ENCODE data around the gene MAPK1IP1L. TPM values are rescaled to one million over a fixed set of nuclear protein-coding genes. Genes with fewer than 3 reads are reported as not detected.
"Not testable (repeated sequence)": the region's sequence is repeated elsewhere in the genome, so short reads cannot be mapped to it uniquely, and the experiment has no call there.

The MAPK1IP1L gene
- total RNA-seq, 6 donors from 2014 or later = 22.0 to 81.8 (median 59.3) TPM

DNA sequence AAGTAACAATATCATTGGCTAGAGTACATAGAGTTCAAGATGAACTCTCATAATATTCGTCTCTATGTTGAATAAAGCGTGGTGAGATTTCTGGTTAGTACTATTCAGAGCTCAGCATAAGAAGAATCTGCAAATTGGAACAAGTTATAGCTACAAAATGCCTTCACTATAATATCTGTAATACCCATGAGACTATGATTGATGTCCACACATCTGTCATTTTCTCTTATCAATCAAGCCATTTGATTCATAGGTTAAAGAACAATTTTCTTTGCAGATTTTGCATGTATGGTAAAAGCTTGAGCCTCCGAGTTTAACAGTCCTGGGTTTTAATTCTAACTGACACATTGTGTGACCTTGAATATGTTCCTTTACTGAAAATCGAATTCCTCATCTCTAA, 23.0 kb upstream of the MAPK1IP1L start:
- Histone ChIP-seq H3K4me3 (peak overlapping the region in 2 of 4 donors; percentile 80 to 90), H3K4me1 (peaks cover 17 to 41% (median 21%) of the 10 kb centered on the region in 4 donors), H3K9me3 (no peaks in the 10 kb centered on the region), H3K27me3 (no peaks in the 10 kb centered on the region), H3K27ac (no peak overlapping the region), H3K36me3 (peaks cover 0 to 4% (median 0%) of the 10 kb centered on the region in 4 donors)
- no peak for TF ChIP-seq EP300 (IDR thresholded peaks at IDR 0.05)
- no peak for TF ChIP-seq POLR2AphosphoS5 (IDR thresholded peaks at IDR 0.05)
- TF ChIP-seq, protein P1, sequence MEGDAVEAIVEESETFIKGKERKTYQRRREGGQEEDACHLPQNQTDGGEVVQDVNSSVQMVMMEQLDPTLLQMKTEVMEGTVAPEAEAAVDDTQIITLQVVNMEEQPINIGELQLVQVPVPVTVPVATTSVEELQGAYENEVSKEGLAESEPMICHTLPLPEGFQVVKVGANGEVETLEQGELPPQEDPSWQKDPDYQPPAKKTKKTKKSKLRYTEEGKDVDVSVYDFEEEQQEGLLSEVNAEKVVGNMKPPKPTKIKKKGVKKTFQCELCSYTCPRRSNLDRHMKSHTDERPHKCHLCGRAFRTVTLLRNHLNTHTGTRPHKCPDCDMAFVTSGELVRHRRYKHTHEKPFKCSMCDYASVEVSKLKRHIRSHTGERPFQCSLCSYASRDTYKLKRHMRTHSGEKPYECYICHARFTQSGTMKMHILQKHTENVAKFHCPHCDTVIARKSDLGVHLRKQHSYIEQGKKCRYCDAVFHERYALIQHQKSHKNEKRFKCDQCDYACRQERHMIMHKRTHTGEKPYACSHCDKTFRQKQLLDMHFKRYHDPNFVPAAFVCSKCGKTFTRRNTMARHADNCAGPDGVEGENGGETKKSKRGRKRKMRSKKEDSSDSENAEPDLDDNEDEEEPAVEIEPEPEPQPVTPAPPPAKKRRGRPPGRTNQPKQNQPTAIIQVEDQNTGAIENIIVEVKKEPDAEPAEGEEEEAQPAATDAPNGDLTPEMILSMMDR (IDR thresholded peaks at IDR 0.05) = no peak
- no peak for TF ChIP-seq POLR2A (IDR thresholded peaks at IDR 0.05)
- ATAC-seq (ENCODE audit: low FRiP score in 2 of 2) = no peak
- no peak for DNase-seq
- WGBS, 2 donors = 69 to 75% methylated on average over 4 of the region's 4 CpGs

GRCh38 chr14:55031190-55031589, 20.3 kb upstream of the MAPK1IP1L start:
- TF ChIP-seq POLR2A (IDR thresholded peaks at IDR 0.05) (no peak), POLR2AphosphoS5 (IDR thresholded peaks at IDR 0.05) (no peak), EP300 (IDR thresholded peaks at IDR 0.05) (no peak)
- TF ChIP-seq, protein P1 (IDR thresholded peaks at IDR 0.05) = no peak
- no peak overlapping the region for H3K4me3 ChIP-seq
- H3K27ac ChIP-seq = peak overlapping the region in 1 of 4 donors; percentile 10
- no peak for ATAC-seq (ENCODE audit: low FRiP score in 2 of 2)
- no peaks in the 10 kb centered on the region for H3K9me3 ChIP-seq
- H3K27me3 ChIP-seq = no peaks in the 10 kb centered on the region
- H3K4me1 ChIP-seq = peaks cover 15 to 33% (median 17%) of the 10 kb centered on the region in 4 donors
- 17 to 35% methylated on average over 2 of the region's 2 CpGs for WGBS, 2 donors
- H3K36me3 ChIP-seq = peaks cover 5 to 14% (median 9%) of the 10 kb centered on the region in 4 donors
- no peak for DNase-seq

DNA sequence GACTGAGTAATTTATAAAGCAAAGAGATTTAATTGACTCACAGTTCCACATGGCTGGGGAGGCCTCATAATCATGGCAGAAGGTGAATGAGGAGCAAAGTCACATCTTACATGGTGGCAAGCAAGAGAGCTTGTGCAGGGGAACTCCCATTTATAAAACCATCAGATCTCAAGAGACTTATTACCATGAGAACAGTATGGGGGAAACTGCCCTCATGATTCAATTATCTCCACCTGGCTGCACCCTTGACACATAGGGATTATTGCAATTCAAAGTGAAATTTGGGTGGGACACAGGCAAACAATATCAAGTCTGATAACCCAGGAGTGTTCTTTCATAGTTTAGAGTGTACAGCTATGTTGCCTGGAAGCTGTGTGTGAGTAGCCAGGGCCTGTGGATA, 13.5 kb upstream of the MAPK1IP1L start:
- DNase-seq; H3K4me3 ChIP-seq; H3K4me1 ChIP-seq; H3K9me3 ChIP-seq; ATAC-seq (ENCODE audit: low FRiP score in 2 of 2); H3K27me3 ChIP-seq; H3K27ac ChIP-seq: not testable (repeated sequence)
- peaks cover 8 to 27% (median 18%) of the 10 kb centered on the region in 4 donors for H3K36me3 ChIP-seq

- Histone ChIP-seq H3K36me3 (peaks cover 8 to 34% (median 22%) of the 10 kb centered on the region in 4 donors), H3K9me3 (no peaks in the 10 kb centered on the region), H3K4me3 (no peak overlapping the region), H3K27ac (no peak overlapping the region), H3K27me3 (no peaks in the 10 kb centered on the region), H3K4me1 (no peaks in the 10 kb centered on the region)
- no peak for TF ChIP-seq POLR2A (IDR thresholded peaks at IDR 0.05)
- TF ChIP-seq POLR2AphosphoS5 (IDR thresholded peaks at IDR 0.05) = no peak
- TF ChIP-seq EP300 (IDR thresholded peaks at IDR 0.05) = no peak
- TF ChIP-seq, protein P1 (IDR thresholded peaks at IDR 0.05) = no peak
- DNase-seq (no peak), ATAC-seq (ENCODE audit: low FRiP score in 2 of 2) (no peak)
Observed at GRCh38 chr14:55038708-55039107, 12.7 kb upstream of the MAPK1IP1L start.

DNA sequence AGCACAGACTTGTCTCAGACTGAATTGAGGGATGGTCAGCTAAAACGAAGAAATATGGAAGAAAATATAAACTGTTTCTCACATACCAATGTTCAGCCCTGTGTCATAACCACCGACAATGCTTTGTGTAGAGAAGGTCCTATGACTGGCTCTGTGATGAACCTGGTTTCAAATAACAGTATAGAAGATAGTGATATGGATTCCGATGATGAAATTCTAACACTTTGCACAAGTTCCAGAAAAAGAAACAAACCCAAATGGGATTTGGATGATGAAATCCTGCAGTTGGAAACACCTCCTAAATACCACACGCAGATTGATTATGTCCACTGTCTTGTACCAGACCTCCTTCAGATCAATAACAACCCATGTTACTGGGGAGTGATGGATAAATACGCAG, 7.9 kb upstream of the MAPK1IP1L start:
- no peaks in the 10 kb centered on the region for H3K4me1 ChIP-seq
- no peaks in the 10 kb centered on the region for H3K27me3 ChIP-seq
- no peak overlapping the region for H3K4me3 ChIP-seq
- WGBS, 2 donors = 86 to 89% methylated on average over 5 of the region's 5 CpGs
- peaks cover 0 to 13% (median 8%) of the 10 kb centered on the region in 4 donors for H3K36me3 ChIP-seq
- DNase-seq (no peak), ATAC-seq (ENCODE audit: low FRiP score in 2 of 2) (no peak)
- no peak overlapping the region for H3K27ac ChIP-seq
- H3K9me3 ChIP-seq = no peaks in the 10 kb centered on the region
- TF ChIP-seq POLR2AphosphoS5 (IDR thresholded peaks at IDR 0.05) = no peak
- TF ChIP-seq, protein P1 (IDR thresholded peaks at IDR 0.05) = no peak
- no peak for TF ChIP-seq POLR2A (IDR thresholded peaks at IDR 0.05)
- no peak for TF ChIP-seq EP300 (IDR thresholded peaks at IDR 0.05)
